ENCODE measurements around the gene SFPQ. TPM values are rescaled to one million over a fixed set of nuclear protein-coding genes. Genes with fewer than 3 reads are reported as not detected.

The SFPQ gene
- total RNA-seq, 1 donor from 2014 or later: 458 TPM

- Mint-ChIP-seq H3K36me3 (ENCODE audit: unreplicated experiment) (peaks cover 7% of the 10 kb centered on the region), H3K27ac (ENCODE audit: unreplicated experiment) (no peak overlapping the region), H3K27me3 (ENCODE audit: unreplicated experiment) (peaks cover 2% of the 10 kb centered on the region), H3K4me3 (ENCODE audit: unreplicated experiment) (no peak overlapping the region), H3K9me3 (ENCODE audit: unreplicated experiment) (peaks cover 5% of the 10 kb centered on the region), H3K4me1 (ENCODE audit: low read depth, unreplicated experiment) (peaks cover 20% of the 10 kb centered on the region)
- TF ChIP-seq CTCF (IDR thresholded peaks at IDR 0.05; ENCODE audit: partially characterized antibody, unreplicated experiment): no peak
- DNase-seq: no peak
Measured at GRCh38 chr1:35181790-35182455, 11.0 kb downstream of the SFPQ start.

GRCh38 chr1:35180776-35181374 lies 12.1 kb downstream of the SFPQ start:
- peaks cover 2% of the 10 kb centered on the region for H3K27me3 Mint-ChIP-seq (ENCODE audit: unreplicated experiment)
- peaks cover 7% of the 10 kb centered on the region for H3K36me3 Mint-ChIP-seq (ENCODE audit: unreplicated experiment)
- no peak overlapping the region for H3K27ac Mint-ChIP-seq (ENCODE audit: unreplicated experiment)
- no peak for DNase-seq
- peaks cover 18% of the 10 kb centered on the region for H3K4me1 Mint-ChIP-seq (ENCODE audit: low read depth, unreplicated experiment)
- H3K9me3 Mint-ChIP-seq (ENCODE audit: unreplicated experiment): peaks cover 5% of the 10 kb centered on the region
- TF ChIP-seq CTCF (IDR thresholded peaks at IDR 0.05; ENCODE audit: partially characterized antibody, unreplicated experiment): no peak
- H3K4me3 Mint-ChIP-seq (ENCODE audit: unreplicated experiment): peak overlapping the region; percentile 12

GRCh38 chr1:35179908-35180307 lies 13.0 kb downstream of the SFPQ start:
- Mint-ChIP-seq H3K36me3 (ENCODE audit: unreplicated experiment) (peaks cover 6% of the 10 kb centered on the region), H3K27ac (ENCODE audit: unreplicated experiment) (no peak overlapping the region), H3K4me3 (ENCODE audit: unreplicated experiment) (peak overlapping the region; percentile 41), H3K9me3 (ENCODE audit: unreplicated experiment) (peaks cover 5% of the 10 kb centered on the region), H3K27me3 (ENCODE audit: unreplicated experiment) (peaks cover 5% of the 10 kb centered on the region), H3K4me1 (ENCODE audit: low read depth, unreplicated experiment) (peaks cover 15% of the 10 kb centered on the region)
- no peak for TF ChIP-seq CTCF (IDR thresholded peaks at IDR 0.05; ENCODE audit: partially characterized antibody, unreplicated experiment)
- no peak for DNase-seq

- no peak overlapping the region for H3K27ac Mint-ChIP-seq (ENCODE audit: unreplicated experiment)
- peaks cover 7% of the 10 kb centered on the region for H3K27me3 Mint-ChIP-seq (ENCODE audit: unreplicated experiment)
- TF ChIP-seq CTCF (IDR thresholded peaks at IDR 0.05; ENCODE audit: partially characterized antibody, unreplicated experiment): no peak
- no peaks in the 10 kb centered on the region for H3K36me3 Mint-ChIP-seq (ENCODE audit: unreplicated experiment)
- DNase-seq: no peak
- peaks cover 4% of the 10 kb centered on the region for H3K9me3 Mint-ChIP-seq (ENCODE audit: unreplicated experiment)
- H3K4me1 Mint-ChIP-seq (ENCODE audit: low read depth, unreplicated experiment): peaks cover 16% of the 10 kb centered on the region
- H3K4me3 Mint-ChIP-seq (ENCODE audit: unreplicated experiment): no peak overlapping the region
Measured at GRCh38 chr1:35178874-35179380, 14.0 kb downstream of the SFPQ start.

GRCh38 chr1:35178295-35178695 lies 14.7 kb downstream of the SFPQ start:
- Mint-ChIP-seq H3K4me1 (ENCODE audit: low read depth, unreplicated experiment) (peaks cover 18% of the 10 kb centered on the region), H3K4me3 (ENCODE audit: unreplicated experiment) (no peak overlapping the region), H3K27me3 (ENCODE audit: unreplicated experiment) (peaks cover 4% of the 10 kb centered on the region), H3K27ac (ENCODE audit: unreplicated experiment) (no peak overlapping the region), H3K36me3 (ENCODE audit: unreplicated experiment) (no peaks in the 10 kb centered on the region), H3K9me3 (ENCODE audit: unreplicated experiment) (peaks cover 2% of the 10 kb centered on the region)
- no peak for DNase-seq
- no peak for TF ChIP-seq CTCF (IDR thresholded peaks at IDR 0.05; ENCODE audit: partially characterized antibody, unreplicated experiment)
